GM19468 (cell line): ENCODE measurements around the gene YJEFN3.

Source experiments
- ATAC-seq: cut with Tn5 transposase; IDR thresholded peaks from one replicate; pipeline ENCODE4 v1.9.1; 2021; ENCODE audit warnings: mild to moderate bottlenecking, moderate library complexity, moderate number of reproducible peaks; ENCODE audit not compliant: unreplicated experiment; ENCODE audit errors: extremely low read depth

The YJEFN3 gene

GRCh38 chr19:19528721-19529490, at the start of gene YJEFN3:
YJEFN3 (plus strand) TSS chr19:19528911; CDS start chr19:19528933, 22 bp downstream.
- no peak for ATAC-seq

- no peak for ATAC-seq
Measured at GRCh38 chr19:19480688-19481087, 48.0 kb upstream of the YJEFN3 start.

- ATAC-seq, result no peak
Measured at GRCh38 chr19:19482809-19483596, 45.7 kb upstream of the YJEFN3 start.

GRCh38 chr19:19485161-19485997, 43.3 kb upstream of the YJEFN3 start:
- no peak for ATAC-seq

- ATAC-seq, result no peak
Measured at GRCh38 chr19:19485998-19486290, 42.8 kb upstream of the YJEFN3 start.

- ATAC-seq, result no peak
Measured at GRCh38 chr19:19486343-19487076, 42.2 kb upstream of the YJEFN3 start.

- no peak for ATAC-seq
Measured at GRCh38 chr19:19487077-19487949, 41.4 kb upstream of the YJEFN3 start.

- ATAC-seq, result no peak
Measured at GRCh38 chr19:19487950-19488874, 40.5 kb upstream of the YJEFN3 start.

- peak; percentile 25 for ATAC-seq
Measured at GRCh38 chr19:19488875-19489690, 39.6 kb upstream of the YJEFN3 start.

GRCh38 chr19:19489804-19490204, 38.9 kb upstream of the YJEFN3 start:
- ATAC-seq, result no peak

- no peak for ATAC-seq
Measured at GRCh38 chr19:19490214-19490968, 38.3 kb upstream of the YJEFN3 start.

- no peak for ATAC-seq
Measured at GRCh38 chr19:19491321-19492025, 37.2 kb upstream of the YJEFN3 start.

- ATAC-seq, result no peak
Measured at GRCh38 chr19:19492026-19492610, 36.6 kb upstream of the YJEFN3 start.

- ATAC-seq, result no peak
Measured at GRCh38 chr19:19493841-19494546, 34.7 kb upstream of the YJEFN3 start.
